Spleen (tissue), 7 donors: ENCODE results near the gene ARHGEF38.

Experiments
- POLR2AphosphoS5 ChIP-seq, 3 donors: sonication (generic); formaldehyde crosslinking; IDR thresholded peaks; one replicate each; pipeline ENCODE4 v1.5.1; 2017; ENCODE audit warnings: antibody characterized with exemption in 3 of 3
- TF ChIP-seq, protein P1 (sequence below), 11 experiments: fragments of 200-600 bp in 7 of 11; fragments of 450-650 bp in 4 of 11; sonication (generic) in 4 of 11; IDR thresholded peaks in 8 of 11; conservative IDR thresholded peaks in 3 of 11; 1 replicate in 7 of 11; 2 replicates in 4 of 11; pipeline versions ENCODE4 v1.4.0 to v1.8.0; 2016 to 2021; ENCODE audit warnings: antibody characterized with exemption in 11 of 11, inconsistent platforms in 4 of 11, mild to moderate bottlenecking in 1 of 11
- donor health status: DM: no; HTN: no; CAD: no; lungs with moderate emphysema.
- donor health status: DM: no; HTN: no; CAD: no.
- donor health status: DM: no; HTN: no; CAD: no.

GRCh38 chr4:105670684-105671083 lies 118.3 kb downstream of the ARHGEF38 start:
- no peak for TF ChIP-seq POLR2AphosphoS5 (IDR thresholded peaks at IDR 0.05)
- TF ChIP-seq, protein P1, sequence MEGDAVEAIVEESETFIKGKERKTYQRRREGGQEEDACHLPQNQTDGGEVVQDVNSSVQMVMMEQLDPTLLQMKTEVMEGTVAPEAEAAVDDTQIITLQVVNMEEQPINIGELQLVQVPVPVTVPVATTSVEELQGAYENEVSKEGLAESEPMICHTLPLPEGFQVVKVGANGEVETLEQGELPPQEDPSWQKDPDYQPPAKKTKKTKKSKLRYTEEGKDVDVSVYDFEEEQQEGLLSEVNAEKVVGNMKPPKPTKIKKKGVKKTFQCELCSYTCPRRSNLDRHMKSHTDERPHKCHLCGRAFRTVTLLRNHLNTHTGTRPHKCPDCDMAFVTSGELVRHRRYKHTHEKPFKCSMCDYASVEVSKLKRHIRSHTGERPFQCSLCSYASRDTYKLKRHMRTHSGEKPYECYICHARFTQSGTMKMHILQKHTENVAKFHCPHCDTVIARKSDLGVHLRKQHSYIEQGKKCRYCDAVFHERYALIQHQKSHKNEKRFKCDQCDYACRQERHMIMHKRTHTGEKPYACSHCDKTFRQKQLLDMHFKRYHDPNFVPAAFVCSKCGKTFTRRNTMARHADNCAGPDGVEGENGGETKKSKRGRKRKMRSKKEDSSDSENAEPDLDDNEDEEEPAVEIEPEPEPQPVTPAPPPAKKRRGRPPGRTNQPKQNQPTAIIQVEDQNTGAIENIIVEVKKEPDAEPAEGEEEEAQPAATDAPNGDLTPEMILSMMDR (IDR thresholded peaks at IDR 0.05 in 8 of 11, conservative IDR thresholded peaks at IDR 0.05 in 3 of 11): no peak
